HG03571 (cell line): ENCODE results near the gene POLR2H.

Source experiments
- ATAC-seq: cut with Tn5 transposase; IDR thresholded peaks from one replicate; pipeline ENCODE4 v1.9.1; 2021; ENCODE audit not compliant: unreplicated experiment

POLR2H gene

GRCh38 chr3:184384856-184385422 lies 23.4 kb downstream of the POLR2H start:
- no peak for ATAC-seq

- ATAC-seq: no peak
Observed at GRCh38 chr3:184386047-184386806, 24.7 kb downstream of the POLR2H start.

GRCh38 chr3:184387174-184387714 lies 25.7 kb downstream of the POLR2H start:
- no peak for ATAC-seq

- no peak for ATAC-seq
Observed at GRCh38 chr3:184388164-184388935, 26.8 kb downstream of the POLR2H start.

- ATAC-seq: no peak
Observed at GRCh38 chr3:184388936-184389230, 27.4 kb downstream of the POLR2H start.

- ATAC-seq: no peak
Observed at GRCh38 chr3:184389384-184389783, 27.9 kb downstream of the POLR2H start.

GRCh38 chr3:184389935-184390528 lies 28.5 kb downstream of the POLR2H start:
- no peak for ATAC-seq

- no peak for ATAC-seq
Observed at GRCh38 chr3:184391266-184391665, 29.8 kb downstream of the POLR2H start.

GRCh38 chr3:184395320-184395660 lies 33.8 kb downstream of the POLR2H start:
- no peak for ATAC-seq

- ATAC-seq: no peak
Observed at GRCh38 chr3:184399410-184399809, 37.9 kb downstream of the POLR2H start.

- no peak for ATAC-seq
Observed at GRCh38 chr3:184405075-184406030, 43.8 kb downstream of the POLR2H start.

- ATAC-seq: no peak
Observed at GRCh38 chr3:184409331-184409926, 47.9 kb downstream of the POLR2H start.

- no peak for ATAC-seq
Observed at GRCh38 chr3:184409946-184410500, 48.5 kb downstream of the POLR2H start.

- no peak for ATAC-seq
Observed at GRCh38 chr3:184414418-184415202, 53.1 kb downstream of the POLR2H start.

- ATAC-seq: no peak
Observed at GRCh38 chr3:184415203-184415490, 53.6 kb downstream of the POLR2H start.

GRCh38 chr3:184417619-184418327 lies 56.3 kb downstream of the POLR2H start:
- ATAC-seq: peak; percentile 69
